Smooth muscle cell (in vitro differentiated cells): ENCODE results near the gene RELL1. TPM values are rescaled to one million over a fixed set of nuclear protein-coding genes. Genes with fewer than 3 reads are reported as not detected.
A peak's percentile ranks its signal among the peaks of the same experiment; 100 is the strongest.

Experiments
- DNase-seq: peaks from one replicate; lab custom pipeline; 2025; ENCODE audit not compliant: unreplicated experiment; lab: John Stamatoyannopoulos, UW
- H2AFZ ChIP-seq: fragments of 200-600 bp; sonication (generic); 2 replicates; pipeline ENCODE4 v1.6.0; 2016; ENCODE audit warnings: antibody characterized with exemption, low read depth, mild to moderate bottlenecking
- H3F3A ChIP-seq: fragments of 200-600 bp; sonication (generic); 2 replicates; pipeline ENCODE4 v1.6.0; 2017; ENCODE audit warnings: antibody characterized with exemption, low read depth
- H3K27ac ChIP-seq: fragments of 200-600 bp; sonication (generic); 2 replicates; pipeline ENCODE4 v1.5.1; 2016; ENCODE audit warnings: low read depth, mild to moderate bottlenecking
- H3K27me3 ChIP-seq: fragments of 200-600 bp; sonication (generic); 2 replicates; pipeline ENCODE4 v1.6.1; 2016; ENCODE audit warnings: low read depth, mild to moderate bottlenecking
- H3K36me3 ChIP-seq: fragments of 200-600 bp; sonication (generic); 2 replicates; pipeline ENCODE4 v1.5.1; 2016; ENCODE audit warnings: low read depth
- H3K4me1 ChIP-seq: fragments of 200-600 bp; sonication (generic); 2 replicates; pipeline ENCODE4 v1.5.1; 2016; ENCODE audit warnings: low read depth
- H3K4me2 ChIP-seq: fragments of 200-600 bp; sonication (generic); 2 replicates; pipeline ENCODE4 v1.6.0; 2016; ENCODE audit warnings: mild to moderate bottlenecking
- H3K4me3 ChIP-seq: fragments of 200-600 bp; sonication (generic); 2 replicates; pipeline ENCODE4 v1.5.1; 2016; ENCODE audit warnings: mild to moderate bottlenecking
- H3K79me2 ChIP-seq: fragments of 200-600 bp; sonication (generic); 2 replicates; pipeline ENCODE4 v1.6.0; 2016; ENCODE audit warnings: low read depth, mild to moderate bottlenecking
- H3K9ac ChIP-seq: fragments of 200-600 bp; sonication (generic); 2 replicates; pipeline ENCODE4 v1.6.0; 2016; ENCODE audit warnings: low read depth
- H3K9me3 ChIP-seq: fragments of 200-600 bp; sonication (generic); replicated peaks from 2 replicates; pipeline ENCODE4 v1.5.1; 2016; ENCODE audit warnings: low read depth
- H4K20me1 ChIP-seq: fragments of 200-600 bp; sonication (generic); 2 replicates; pipeline ENCODE4 v1.6.0; 2016; ENCODE audit warnings: low read depth
- CTCF ChIP-seq: fragments of 200-600 bp; sonication (generic); IDR thresholded peaks from 2 replicates; pipeline ENCODE4 v1.5.1; 2017; ENCODE audit warnings: borderline replicate concordance, mild to moderate bottlenecking, antibody characterized with exemption; ENCODE audit not compliant: insufficient read depth, poor library complexity, severe bottlenecking
- WGBS: methylation state at CpG from one replicate; pipeline ENCODE4 v1.1.7; 2016; ENCODE audit warnings: low lambda C conversion rate; 5-methylcytosine and 5-hydroxymethylcytosine counted together
- polyA plus RNA-seq: library from polyadenylated mRNA; unstranded; fragments of >200 nt; fragmentation: Nextera tagmentation; extraction: Ambion mirVana; gene quantifications from 2 replicates; pipeline ENCODE4 v1.2.1, GENCODE V29; 2016
- total RNA-seq: library from RNA; depleted of rRNA; stranded (reverse); fragments of >200 nt; gene quantifications from 2 replicates; pipeline ENCODE4 v1.2.3, GENCODE V29; 2014

RELL1 gene
- total and polyA plus RNA-seq, 2 experiments from 2014 or later = 3.5 to 36.3 TPM

GRCh38 chr4:37635155-37635554 lies 51.0 kb downstream of the RELL1 start:
- Histone ChIP-seq H3K27me3 (no peaks in the 10 kb centered on the region), H2AFZ (no peak overlapping the region), H4K20me1 (peaks cover 1% of the 10 kb centered on the region), H3K36me3 (no peaks in the 10 kb centered on the region), H3K9ac (no peak overlapping the region), H3K9me3 (no peaks in the 10 kb centered on the region), H3K4me3 (no peak overlapping the region), H3F3A (no peaks in the 10 kb centered on the region), H3K4me2 (no peak overlapping the region), H3K27ac (no peak overlapping the region), H3K79me2 (no peaks in the 10 kb centered on the region), H3K4me1 (no peaks in the 10 kb centered on the region)
- 90% methylated on average over 6 of the region's 6 CpGs for WGBS
- TF ChIP-seq CTCF = no peak
- DNase-seq = no peak

DNA sequence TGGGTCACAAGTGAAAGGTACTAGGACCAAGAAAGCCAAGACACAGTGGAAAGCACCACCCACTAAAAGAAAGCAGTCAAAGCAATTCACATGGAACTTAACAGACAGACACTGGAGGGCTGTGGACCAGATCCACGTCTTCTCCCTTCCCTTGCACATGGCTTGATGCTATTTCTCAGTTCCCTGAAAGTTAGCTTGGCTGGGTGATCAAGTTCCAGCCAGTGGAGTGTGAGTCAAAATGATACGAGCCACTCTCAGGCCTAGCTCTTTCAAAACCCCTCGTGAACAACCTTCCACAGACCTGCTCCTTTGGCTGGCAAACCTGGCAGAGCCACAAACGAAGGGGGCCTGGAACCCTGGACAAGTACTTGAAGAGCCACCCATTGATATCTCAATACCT lies 52.0 kb downstream of the RELL1 start:
- Histone ChIP-seq H3K27me3 (no peaks in the 10 kb centered on the region), H2AFZ (no peak overlapping the region), H3K4me3 (no peak overlapping the region), H3K4me1 (no peaks in the 10 kb centered on the region), H3K4me2 (no peak overlapping the region), H3K36me3 (no peaks in the 10 kb centered on the region), H3K9ac (no peak overlapping the region), H3K9me3 (no peaks in the 10 kb centered on the region), H3K79me2 (no peaks in the 10 kb centered on the region), H3F3A (no peaks in the 10 kb centered on the region), H3K27ac (no peak overlapping the region), H4K20me1 (no peaks in the 10 kb centered on the region)
- DNase-seq = no peak
- WGBS = 91% methylated on average over 4 of the region's 4 CpGs
- no peak for TF ChIP-seq CTCF

DNA sequence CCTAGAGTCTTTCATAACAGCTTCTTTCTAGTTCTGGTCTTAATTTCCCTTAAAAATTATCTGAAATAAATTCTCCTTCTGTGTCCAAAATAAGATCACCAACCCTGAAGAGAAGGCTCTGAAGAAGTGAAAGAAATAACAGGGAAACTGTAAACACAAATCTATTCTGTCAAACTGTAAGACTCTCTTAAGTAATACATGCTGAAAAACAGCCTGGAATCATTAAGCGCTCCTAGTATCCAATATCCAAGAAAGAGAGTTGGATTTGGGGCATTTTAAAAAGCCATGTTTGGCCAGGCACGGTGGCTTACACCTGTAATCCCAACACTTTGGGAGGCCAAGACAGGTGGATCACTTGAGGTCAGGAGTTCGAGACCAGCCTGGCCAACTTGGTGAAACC lies 53.3 kb downstream of the RELL1 start:
- no peaks in the 10 kb centered on the region for H4K20me1 ChIP-seq
- no peaks in the 10 kb centered on the region for H3K79me2 ChIP-seq
- H3K27ac ChIP-seq = peak overlapping the region; percentile 47
- no peaks in the 10 kb centered on the region for H3K9me3 ChIP-seq
- H3K36me3 ChIP-seq = no peaks in the 10 kb centered on the region
- H3K27me3 ChIP-seq = no peaks in the 10 kb centered on the region
- 95% methylated on average over 3 of the region's 3 CpGs for WGBS
- peak overlapping the region; percentile 5 for H3K9ac ChIP-seq
- TF ChIP-seq CTCF = no peak
- H3K4me2 ChIP-seq = no peak overlapping the region
- H3K4me1 ChIP-seq = no peaks in the 10 kb centered on the region
- H2AFZ ChIP-seq = no peak overlapping the region
- DNase-seq = no peak
- no peaks in the 10 kb centered on the region for H3F3A ChIP-seq
- no peak overlapping the region for H3K4me3 ChIP-seq

DNA sequence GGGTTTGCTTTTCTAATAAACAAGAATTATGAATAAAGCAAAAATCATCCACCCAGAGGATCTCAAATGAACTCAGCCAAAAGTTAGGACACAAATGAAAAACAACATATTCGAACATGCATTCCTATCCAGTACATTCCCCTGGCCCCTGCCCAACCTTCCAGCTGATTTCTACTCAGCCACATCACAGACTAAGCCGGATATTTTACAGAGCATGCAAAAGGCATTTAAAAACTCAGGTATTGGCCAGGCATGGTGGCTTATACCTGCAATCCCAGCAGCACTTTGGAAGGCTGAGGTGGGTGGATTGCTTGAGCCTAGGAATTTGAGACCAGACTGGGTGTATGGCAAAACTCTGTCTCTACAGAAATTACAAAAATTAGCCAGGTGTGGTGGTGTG lies 54.6 kb downstream of the RELL1 start:
- no peak overlapping the region for H3K4me2 ChIP-seq
- H4K20me1 ChIP-seq = no peaks in the 10 kb centered on the region
- no peaks in the 10 kb centered on the region for H3F3A ChIP-seq
- DNase-seq = no peak
- no peaks in the 10 kb centered on the region for H3K79me2 ChIP-seq
- H3K27ac ChIP-seq = no peak overlapping the region
- H3K27me3 ChIP-seq = no peaks in the 10 kb centered on the region
- H3K9ac ChIP-seq = no peak overlapping the region
- no peak overlapping the region for H2AFZ ChIP-seq
- 92% methylated on average over 2 of the region's 2 CpGs for WGBS
- H3K9me3 ChIP-seq = no peaks in the 10 kb centered on the region
- H3K4me1 ChIP-seq = no peaks in the 10 kb centered on the region
- TF ChIP-seq CTCF = no peak
- no peaks in the 10 kb centered on the region for H3K36me3 ChIP-seq
- H3K4me3 ChIP-seq = no peak overlapping the region
